OCI-LY7 (cell line): Measurements from ENCODE around the gene CDC20.

Experiments used
- CTCF ChIP-seq: fragments of 200-600 bp; sonication (generic); conservative IDR thresholded peaks from 2 replicates; pipeline ENCODE4 v1.5.1; 2014; ENCODE audit warnings: mild to moderate bottlenecking, antibody characterized with exemption, low read length, moderate library complexity, mixed read lengths
- EZH2phosphoT487 ChIP-seq: fragments of 200-600 bp; sonication (generic); IDR thresholded peaks from 2 replicates; pipeline ENCODE4 v1.6.1; 2018; ENCODE audit warnings: low read depth, borderline replicate concordance, mild to moderate bottlenecking, mixed run types, antibody characterized with exemption, low read length, moderate library complexity, mixed read lengths

GRCh38 chr1:43366601-43367025 lies 7.8 kb downstream of the CDC20 start:
- no peak for TF ChIP-seq CTCF
- no peak for TF ChIP-seq EZH2phosphoT487
